ENCODE measurements around the gene RIBC2. TPM values are rescaled to one million over a fixed set of nuclear protein-coding genes. Genes with fewer than 3 reads are reported as not detected.

The RIBC2 gene
- polyA plus RNA-seq, 1 donor from 2014 or later = not detected

- H3K4me1 Mint-ChIP-seq = no peaks in the 10 kb centered on the region
- H3K27me3 Mint-ChIP-seq = peaks cover 8% of the 10 kb centered on the region
- H3K27ac Mint-ChIP-seq = no peak overlapping the region
- no peaks in the 10 kb centered on the region for H3K36me3 Mint-ChIP-seq
- H3K4me3 Mint-ChIP-seq = no peak overlapping the region
- no peaks in the 10 kb centered on the region for H3K9me3 Mint-ChIP-seq
These were observed 5.3 kb downstream of the RIBC2 start for GRCh38 chr22:45418770-45419138.

GRCh38 chr22:45420011-45420410 lies 6.5 kb downstream of the RIBC2 start:
- H3K4me3 Mint-ChIP-seq = no peak overlapping the region
- H3K4me1 Mint-ChIP-seq = no peaks in the 10 kb centered on the region
- H3K9me3 Mint-ChIP-seq = no peaks in the 10 kb centered on the region
- peaks cover 5% of the 10 kb centered on the region for H3K27me3 Mint-ChIP-seq
- no peak overlapping the region for H3K27ac Mint-ChIP-seq
- H3K36me3 Mint-ChIP-seq = no peaks in the 10 kb centered on the region

GRCh38 chr22:45420539-45420938 lies 7.0 kb downstream of the RIBC2 start:
- no peaks in the 10 kb centered on the region for H3K4me1 Mint-ChIP-seq
- H3K27ac Mint-ChIP-seq = no peak overlapping the region
- no peak overlapping the region for H3K4me3 Mint-ChIP-seq

GRCh38 chr22:45421349-45422055 lies 8.0 kb downstream of the RIBC2 start:
- peaks cover 5% of the 10 kb centered on the region for H3K27me3 Mint-ChIP-seq
- no peak overlapping the region for H3K27ac Mint-ChIP-seq

More at GRCh38 chr22:45420539-45420938, 7.0 kb downstream of the RIBC2 start:
- Mint-ChIP-seq H3K9me3 (no peaks in the 10 kb centered on the region), H3K36me3 (no peaks in the 10 kb centered on the region), H3K27me3 (peaks cover 5% of the 10 kb centered on the region)

GRCh38 chr22:45422237-45422983 lies 8.9 kb downstream of the RIBC2 start:
- Mint-ChIP-seq H3K9me3 (no peaks in the 10 kb centered on the region), H3K27me3 (peaks cover 7% of the 10 kb centered on the region), H3K36me3 (no peaks in the 10 kb centered on the region), H3K4me3 (no peak overlapping the region), H3K27ac (no peak overlapping the region), H3K4me1 (no peaks in the 10 kb centered on the region)

More at GRCh38 chr22:45421349-45422055, 8.0 kb downstream of the RIBC2 start:
- Mint-ChIP-seq H3K9me3 (no peaks in the 10 kb centered on the region), H3K4me3 (no peak overlapping the region), H3K36me3 (no peaks in the 10 kb centered on the region), H3K4me1 (no peaks in the 10 kb centered on the region)

- Mint-ChIP-seq H3K4me3 (no peak overlapping the region), H3K27ac (peak overlapping the region in 1 of 3 donors; percentile 7)
These were observed 10.0 kb downstream of the RIBC2 start for GRCh38 chr22:45423524-45423923.

GRCh38 chr22:45424241-45424731 lies 10.8 kb downstream of the RIBC2 start:
- Mint-ChIP-seq H3K9me3 (no peaks in the 10 kb centered on the region), H3K36me3 (peaks cover 2% of the 10 kb centered on the region), H3K27ac (no peak overlapping the region), H3K4me1 (peaks cover 0 to 12% (median 8%) of the 10 kb centered on the region in 3 donors), H3K4me3 (no peak overlapping the region), H3K27me3 (peaks cover 11% of the 10 kb centered on the region)

More at GRCh38 chr22:45423524-45423923, 10.0 kb downstream of the RIBC2 start:
- Mint-ChIP-seq H3K27me3 (peaks cover 10% of the 10 kb centered on the region), H3K36me3 (peaks cover 2% of the 10 kb centered on the region), H3K4me1 (peaks cover 0 to 6% (median 6%) of the 10 kb centered on the region in 3 donors), H3K9me3 (no peaks in the 10 kb centered on the region)

- H3K27ac Mint-ChIP-seq = no peak overlapping the region
- peaks cover 11% of the 10 kb centered on the region for H3K27me3 Mint-ChIP-seq
- peaks cover 2% of the 10 kb centered on the region for H3K36me3 Mint-ChIP-seq
- H3K9me3 Mint-ChIP-seq = no peaks in the 10 kb centered on the region
- H3K4me3 Mint-ChIP-seq = no peak overlapping the region
- H3K4me1 Mint-ChIP-seq = peaks cover 0 to 14% (median 9%) of the 10 kb centered on the region in 3 donors
These were observed 11.6 kb downstream of the RIBC2 start for GRCh38 chr22:45425101-45425500.

- peaks cover 11% of the 10 kb centered on the region for H3K27me3 Mint-ChIP-seq
- H3K36me3 Mint-ChIP-seq = peaks cover 2% of the 10 kb centered on the region
- H3K9me3 Mint-ChIP-seq = no peaks in the 10 kb centered on the region
- peak overlapping the region in 1 of 4 donors; percentile 36 for H3K4me3 Mint-ChIP-seq
- H3K4me1 Mint-ChIP-seq = peaks cover 0 to 14% (median 9%) of the 10 kb centered on the region in 3 donors
- no peak overlapping the region for H3K27ac Mint-ChIP-seq
These were observed 12.2 kb downstream of the RIBC2 start for GRCh38 chr22:45425531-45426265.

- H3K27me3 Mint-ChIP-seq = peaks cover 11% of the 10 kb centered on the region
- peaks cover 2% of the 10 kb centered on the region for H3K36me3 Mint-ChIP-seq
- peaks cover 0 to 14% (median 9%) of the 10 kb centered on the region in 3 donors for H3K4me1 Mint-ChIP-seq
- peak overlapping the region in 1 of 3 donors; percentile 58 for H3K27ac Mint-ChIP-seq
- H3K9me3 Mint-ChIP-seq = no peaks in the 10 kb centered on the region
- H3K4me3 Mint-ChIP-seq = no peak overlapping the region
These were observed 12.9 kb downstream of the RIBC2 start for GRCh38 chr22:45426387-45426786.

- Mint-ChIP-seq H3K27ac (no peak overlapping the region), H3K4me3 (no peak overlapping the region), H3K36me3 (peaks cover 2% of the 10 kb centered on the region), H3K4me1 (peaks cover 0 to 14% (median 12%) of the 10 kb centered on the region in 3 donors), H3K9me3 (no peaks in the 10 kb centered on the region), H3K27me3 (peaks cover 11% of the 10 kb centered on the region)
These were observed 13.6 kb downstream of the RIBC2 start for GRCh38 chr22:45427114-45427513.

- Mint-ChIP-seq H3K27ac (peak overlapping the region in 1 of 3 donors; percentile 74), H3K4me1 (peaks cover 0 to 15% (median 14%) of the 10 kb centered on the region in 3 donors), H3K4me3 (peak overlapping the region in 3 of 4 donors; percentile 19 to 76 (median 67)), H3K36me3 (peaks cover 2% of the 10 kb centered on the region), H3K27me3 (peaks cover 10% of the 10 kb centered on the region), H3K9me3 (no peaks in the 10 kb centered on the region)
These were observed 15.2 kb downstream of the RIBC2 start for GRCh38 chr22:45428391-45429385.

- H3K27ac Mint-ChIP-seq = peak overlapping the region in 1 of 3 donors; percentile 74
- H3K4me3 Mint-ChIP-seq = peak overlapping the region in 2 of 4 donors; percentile 67 to 76
- H3K4me1 Mint-ChIP-seq = peaks cover 0 to 15% (median 14%) of the 10 kb centered on the region in 3 donors
- H3K36me3 Mint-ChIP-seq = peaks cover 2% of the 10 kb centered on the region
- H3K9me3 Mint-ChIP-seq = no peaks in the 10 kb centered on the region
- H3K27me3 Mint-ChIP-seq = peaks cover 10% of the 10 kb centered on the region
These were observed 15.9 kb downstream of the RIBC2 start for GRCh38 chr22:45429424-45429823.
